AG09319 (cell line): Measurements from ENCODE around the gene BTRC.

ENCODE experiments used
- DNase-seq: peaks from one replicate; pipeline ENCODE4 v3.0.0-alpha.2; 2010; ENCODE audit warnings: low read depth; ENCODE audit errors: extremely low read depth
- TF ChIP-seq, protein P1 (sequence below): IDR thresholded peaks from 2 replicates; pipeline ENCODE4 v1.5.1; 2011; ENCODE audit warnings: low read depth, mild to moderate bottlenecking, inconsistent platforms, low read length, moderate library complexity

Gene BTRC

DNA sequence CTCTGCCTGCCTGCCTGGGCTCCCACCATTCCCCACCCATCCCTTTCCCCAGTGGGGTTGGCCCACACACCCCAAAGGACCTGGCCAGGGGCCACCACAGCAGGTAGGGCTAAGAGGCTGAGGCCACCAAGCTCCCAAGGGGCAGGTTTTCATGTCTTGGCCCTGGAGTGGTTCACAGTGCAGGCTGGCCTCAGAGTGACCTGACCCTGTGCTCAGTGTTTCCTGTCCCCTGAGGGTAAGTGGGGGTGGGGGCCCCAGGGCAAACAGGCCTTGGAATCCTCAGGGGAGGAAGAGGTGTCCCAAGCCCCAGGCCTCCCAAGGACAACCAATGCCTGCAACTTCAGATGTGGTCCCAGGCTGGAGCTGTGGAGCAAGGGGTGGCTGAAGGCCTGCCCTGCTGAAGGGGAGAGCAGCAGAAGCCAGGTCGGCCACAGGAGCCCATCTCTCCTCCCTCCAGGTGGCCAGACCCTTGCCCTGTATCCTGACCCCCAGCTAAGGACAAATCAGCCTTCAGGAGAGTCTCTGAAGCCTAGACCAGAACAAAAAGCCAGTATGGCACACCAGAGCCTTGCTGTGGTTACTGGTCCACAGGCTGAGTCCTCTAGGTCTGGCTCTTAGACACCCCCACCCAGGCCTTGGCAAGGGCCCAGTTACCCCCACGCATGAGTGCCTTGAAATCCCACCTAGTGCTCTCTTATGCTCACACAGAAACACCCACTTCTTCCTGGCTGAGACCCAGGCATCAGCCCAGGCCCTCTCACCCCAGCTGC is 206.5 kb downstream of the BTRC start:
- TF ChIP-seq, protein P1, sequence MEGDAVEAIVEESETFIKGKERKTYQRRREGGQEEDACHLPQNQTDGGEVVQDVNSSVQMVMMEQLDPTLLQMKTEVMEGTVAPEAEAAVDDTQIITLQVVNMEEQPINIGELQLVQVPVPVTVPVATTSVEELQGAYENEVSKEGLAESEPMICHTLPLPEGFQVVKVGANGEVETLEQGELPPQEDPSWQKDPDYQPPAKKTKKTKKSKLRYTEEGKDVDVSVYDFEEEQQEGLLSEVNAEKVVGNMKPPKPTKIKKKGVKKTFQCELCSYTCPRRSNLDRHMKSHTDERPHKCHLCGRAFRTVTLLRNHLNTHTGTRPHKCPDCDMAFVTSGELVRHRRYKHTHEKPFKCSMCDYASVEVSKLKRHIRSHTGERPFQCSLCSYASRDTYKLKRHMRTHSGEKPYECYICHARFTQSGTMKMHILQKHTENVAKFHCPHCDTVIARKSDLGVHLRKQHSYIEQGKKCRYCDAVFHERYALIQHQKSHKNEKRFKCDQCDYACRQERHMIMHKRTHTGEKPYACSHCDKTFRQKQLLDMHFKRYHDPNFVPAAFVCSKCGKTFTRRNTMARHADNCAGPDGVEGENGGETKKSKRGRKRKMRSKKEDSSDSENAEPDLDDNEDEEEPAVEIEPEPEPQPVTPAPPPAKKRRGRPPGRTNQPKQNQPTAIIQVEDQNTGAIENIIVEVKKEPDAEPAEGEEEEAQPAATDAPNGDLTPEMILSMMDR = no peak
- DNase-seq = no peak

DNA sequence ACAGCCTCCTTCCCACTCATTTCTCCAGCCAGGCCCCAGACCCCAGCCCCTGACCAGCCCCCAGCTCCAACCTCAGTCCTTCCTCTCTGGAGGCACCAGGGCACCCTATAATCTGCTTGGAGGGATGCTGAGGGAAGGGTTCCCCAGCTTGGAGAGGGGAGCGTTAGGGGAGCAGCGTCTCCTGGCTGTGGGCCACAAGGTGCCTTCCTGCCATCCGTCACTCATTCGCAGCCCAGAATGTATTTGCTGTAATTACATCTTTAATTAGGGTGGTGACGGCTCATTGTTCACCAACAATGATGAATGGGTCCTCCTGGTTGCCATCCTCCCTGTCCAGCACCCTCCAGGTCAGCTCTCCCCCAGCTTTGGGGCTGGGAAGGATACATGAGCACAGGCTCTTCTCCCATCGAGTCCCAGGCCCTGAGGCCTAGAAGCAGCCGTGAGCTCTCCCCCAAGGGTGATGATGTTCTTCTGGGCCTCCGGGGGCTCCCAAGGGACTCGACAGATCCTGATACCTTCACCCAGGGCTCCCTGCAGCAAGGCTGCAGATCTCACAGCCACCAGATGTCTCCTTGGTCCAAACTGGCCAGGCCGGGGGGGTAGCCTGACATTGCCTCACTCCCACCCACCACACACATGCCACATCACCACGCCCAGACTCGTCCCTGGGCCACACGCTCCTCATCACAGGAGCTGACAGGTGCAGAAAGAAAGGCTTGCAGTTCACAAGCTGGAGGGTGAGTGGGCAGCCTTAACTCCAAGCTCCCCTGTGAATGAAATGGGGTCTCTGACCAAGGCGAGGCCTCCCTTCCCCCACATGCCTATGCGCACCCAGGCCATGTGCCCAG is 207.3 kb downstream of the BTRC start:
- TF ChIP-seq, protein P1 = no peak
- no peak for DNase-seq

DNA sequence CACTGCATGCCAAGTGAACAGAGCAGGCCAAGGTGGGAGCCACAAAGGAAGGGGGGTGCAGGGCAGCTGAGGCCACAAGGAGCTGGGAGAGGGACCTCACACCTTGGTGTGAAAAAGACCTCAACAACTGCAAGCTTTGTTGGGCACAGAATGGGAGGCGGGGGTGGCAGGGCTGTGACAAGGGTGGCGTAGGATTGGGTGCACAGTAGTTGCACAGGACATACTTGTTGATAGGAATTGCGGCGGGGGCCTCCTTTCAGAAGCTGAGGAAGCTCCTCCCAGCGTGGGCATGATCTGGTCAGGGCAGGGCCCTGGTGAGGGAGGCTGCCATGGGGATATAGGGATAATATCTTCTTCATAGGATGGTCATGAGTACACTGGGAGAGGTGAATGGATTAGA is 208.3 kb downstream of the BTRC start:
- no peak for DNase-seq
- TF ChIP-seq, protein P1 = no peak

DNA sequence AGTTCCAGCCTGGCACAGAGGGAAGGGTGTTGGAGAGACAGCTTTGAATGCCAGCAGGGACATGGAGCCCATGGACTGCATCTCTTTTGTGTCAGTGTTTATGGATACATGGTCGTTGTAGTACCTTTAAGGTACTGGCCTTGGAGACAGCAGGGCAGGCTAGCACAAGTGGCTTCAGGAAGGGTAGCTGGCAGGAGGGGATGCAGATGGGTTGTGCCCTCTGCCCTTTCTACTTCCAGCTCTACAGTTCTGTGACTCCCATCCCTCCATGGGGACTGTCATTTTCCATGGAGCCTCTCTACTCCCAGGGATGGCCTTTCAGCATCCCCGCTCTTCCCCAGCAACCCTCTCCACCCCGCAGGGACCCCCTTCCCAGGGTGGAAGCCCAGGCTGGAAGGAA is 209.0 kb downstream of the BTRC start:
- DNase-seq = no peak
- TF ChIP-seq, protein P1 = no peak

DNA sequence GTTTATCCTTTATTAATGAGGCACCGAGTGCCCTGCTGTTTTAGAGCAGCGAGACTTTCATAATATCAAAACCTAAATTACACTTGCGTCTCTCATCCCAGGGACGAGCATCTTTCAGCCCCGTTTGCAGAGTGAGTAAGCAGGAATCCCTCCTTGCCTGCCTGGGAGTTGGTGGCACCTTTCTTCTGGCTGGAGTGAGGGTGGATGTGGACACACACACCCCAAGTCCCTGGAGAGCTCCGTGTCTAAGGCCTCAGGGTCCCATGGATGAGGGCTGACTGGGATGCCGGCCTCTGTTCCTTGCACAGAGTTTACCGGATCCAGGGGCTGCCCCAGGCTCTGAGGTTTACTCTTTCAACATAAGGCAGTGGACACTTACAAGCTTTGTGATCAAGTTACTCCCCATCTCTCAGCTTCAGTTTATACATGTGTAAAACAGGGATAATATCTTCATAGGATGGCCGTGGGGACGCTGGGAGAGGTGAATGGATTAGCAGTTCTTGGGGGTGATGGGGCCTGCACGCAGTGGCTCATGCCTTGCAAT is 209.6 kb downstream of the BTRC start:
- no peak for DNase-seq
- TF ChIP-seq, protein P1 = no peak

DNA sequence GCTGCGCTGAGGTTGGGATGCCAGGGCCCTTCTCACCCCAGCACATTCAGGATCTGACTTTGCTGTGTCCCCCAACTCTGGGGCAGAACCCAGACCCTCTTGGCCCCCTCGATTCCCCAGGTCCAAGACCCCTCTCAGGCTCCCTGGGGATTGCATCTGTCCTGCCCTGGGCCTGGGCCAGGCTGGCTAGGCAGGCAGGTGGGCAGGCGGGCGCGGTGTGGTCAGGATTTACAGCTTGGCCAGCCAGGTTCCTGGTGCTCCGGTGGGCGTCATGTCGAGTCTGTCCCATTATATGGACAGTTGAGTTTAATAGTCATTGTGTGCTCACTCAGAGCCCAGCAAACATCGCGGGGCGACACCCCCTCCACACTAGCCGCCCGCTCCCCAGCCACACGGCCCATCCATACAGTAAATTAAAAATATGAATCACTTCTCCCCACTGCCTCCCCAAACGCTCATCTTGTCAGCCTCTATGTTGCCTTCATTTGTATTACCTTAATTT is 210.6 kb downstream of the BTRC start:
- TF ChIP-seq, protein P1 = no peak
- DNase-seq = no peak
